ENCODE results near the gene HECTD1. TPM values are rescaled to one million over a fixed set of nuclear protein-coding genes. Genes with fewer than 3 reads are reported as not detected.

Gene HECTD1
- total RNA-seq, 1 donor from 2014 or later, result 325 TPM

DNA sequence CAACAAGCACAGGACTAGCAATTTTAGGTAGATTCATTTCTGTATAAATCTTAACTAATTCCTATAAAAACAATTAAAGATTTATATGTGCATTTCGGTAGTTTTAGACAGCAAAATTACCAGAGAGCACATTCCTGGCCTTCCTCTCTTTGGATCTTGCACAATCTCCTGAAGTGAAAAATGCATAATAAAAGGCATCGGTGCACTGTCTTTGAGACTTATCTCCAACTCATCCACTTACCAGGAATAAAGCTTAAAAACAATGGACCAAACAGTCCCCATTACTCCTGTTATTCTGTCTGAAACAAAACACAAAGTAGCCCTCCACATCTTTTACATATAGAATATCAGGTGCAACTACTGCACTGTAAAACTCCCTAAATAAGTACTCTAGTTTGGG is 69.3 kb downstream of the HECTD1 start:
- TF ChIP-seq POLR2A (IDR thresholded peaks at IDR 0.05) (no peak), POLR2AphosphoS5 (IDR thresholded peaks at IDR 0.05; ENCODE audit: insufficient read depth in 1 of 2, low read depth in 1 of 2) (no peak)
- TF ChIP-seq, protein P1, sequence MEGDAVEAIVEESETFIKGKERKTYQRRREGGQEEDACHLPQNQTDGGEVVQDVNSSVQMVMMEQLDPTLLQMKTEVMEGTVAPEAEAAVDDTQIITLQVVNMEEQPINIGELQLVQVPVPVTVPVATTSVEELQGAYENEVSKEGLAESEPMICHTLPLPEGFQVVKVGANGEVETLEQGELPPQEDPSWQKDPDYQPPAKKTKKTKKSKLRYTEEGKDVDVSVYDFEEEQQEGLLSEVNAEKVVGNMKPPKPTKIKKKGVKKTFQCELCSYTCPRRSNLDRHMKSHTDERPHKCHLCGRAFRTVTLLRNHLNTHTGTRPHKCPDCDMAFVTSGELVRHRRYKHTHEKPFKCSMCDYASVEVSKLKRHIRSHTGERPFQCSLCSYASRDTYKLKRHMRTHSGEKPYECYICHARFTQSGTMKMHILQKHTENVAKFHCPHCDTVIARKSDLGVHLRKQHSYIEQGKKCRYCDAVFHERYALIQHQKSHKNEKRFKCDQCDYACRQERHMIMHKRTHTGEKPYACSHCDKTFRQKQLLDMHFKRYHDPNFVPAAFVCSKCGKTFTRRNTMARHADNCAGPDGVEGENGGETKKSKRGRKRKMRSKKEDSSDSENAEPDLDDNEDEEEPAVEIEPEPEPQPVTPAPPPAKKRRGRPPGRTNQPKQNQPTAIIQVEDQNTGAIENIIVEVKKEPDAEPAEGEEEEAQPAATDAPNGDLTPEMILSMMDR (IDR thresholded peaks at IDR 0.05), result no peak
- no peak for DNase-seq (ENCODE audit: extremely low spot score in 2 of 2)
- Histone ChIP-seq H3K27ac (no peak overlapping the region), H3K36me3 (peaks cover 3 to 75% of the 10 kb centered on the region in 2 donors), H3K4me3 (no peak overlapping the region), H3K9me3 (no peaks in the 10 kb centered on the region), H3K27me3 (no peaks in the 10 kb centered on the region), H3K4me1 (no peaks in the 10 kb centered on the region)
- intact Hi-C loops (cut with DNase I), result no loop called here

DNA sequence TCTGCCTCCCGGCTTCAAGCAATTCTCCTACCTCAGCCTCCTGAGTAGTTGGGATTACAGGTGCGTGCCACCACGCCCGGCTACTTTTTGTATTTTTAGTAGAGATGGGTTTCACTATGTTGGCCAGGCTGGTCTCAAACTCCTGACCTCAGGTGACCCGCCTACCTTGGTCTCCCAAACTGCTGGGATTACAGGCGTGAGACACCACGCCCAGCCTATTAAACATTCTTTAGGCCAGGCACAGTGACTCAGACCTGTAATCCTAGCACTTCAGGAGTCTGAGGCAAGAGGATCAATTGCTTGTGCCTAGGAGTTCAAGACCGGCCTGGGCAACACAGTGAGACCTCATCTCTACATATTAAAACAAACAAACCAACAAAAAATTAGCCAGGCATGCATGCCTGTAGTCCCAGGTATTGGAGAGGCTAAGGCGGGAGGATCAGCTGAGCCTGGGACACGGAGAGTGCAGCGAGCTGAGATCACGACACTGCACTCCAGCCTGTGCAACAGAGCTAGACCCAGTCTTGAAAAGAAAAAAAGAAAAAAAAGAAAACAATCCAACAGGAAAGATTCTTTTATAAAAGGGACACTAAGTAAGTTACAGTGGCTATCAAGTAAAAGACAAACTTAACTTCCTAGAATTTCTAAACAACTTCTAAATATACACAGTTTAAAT is 70.2 kb downstream of the HECTD1 start:
- peaks cover 3 to 77% of the 10 kb centered on the region in 2 donors for H3K36me3 ChIP-seq

DNA sequence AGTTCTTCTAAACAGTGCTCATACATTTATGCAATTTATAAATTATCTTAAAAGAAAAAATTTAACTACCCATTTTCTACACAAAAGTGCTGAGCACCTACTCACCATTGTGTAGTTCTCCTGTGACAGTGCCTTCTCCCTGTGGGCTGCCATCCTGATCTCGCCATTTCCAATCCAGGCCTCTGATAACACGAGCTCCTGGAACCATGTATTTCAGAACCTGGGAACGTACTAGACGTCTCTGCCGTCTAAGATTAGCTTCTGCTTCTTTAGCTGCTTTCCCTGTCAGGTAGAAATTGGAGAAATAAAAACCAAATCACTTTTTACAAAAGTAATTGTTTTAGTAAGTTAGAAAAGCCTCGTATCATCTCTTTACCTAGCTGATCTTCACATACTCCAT is 74.5 kb downstream of the HECTD1 start:
- intact Hi-C loops (cut with DNase I), result no loop called here
- DNase-seq (ENCODE audit: extremely low spot score in 2 of 2), result no peak
- Histone ChIP-seq H3K27me3 (no peaks in the 10 kb centered on the region), H3K27ac (no peak overlapping the region), H3K36me3 (peaks cover 0 to 64% of the 10 kb centered on the region in 2 donors), H3K4me3 (no peak overlapping the region), H3K4me1 (no peaks in the 10 kb centered on the region), H3K9me3 (no peaks in the 10 kb centered on the region)
- no peak for TF ChIP-seq POLR2A (IDR thresholded peaks at IDR 0.05)
- TF ChIP-seq, protein P1 (IDR thresholded peaks at IDR 0.05), result no peak
- TF ChIP-seq POLR2AphosphoS5 (IDR thresholded peaks at IDR 0.05; ENCODE audit: insufficient read depth in 1 of 2, low read depth in 1 of 2), result no peak

More for the DNA sequence above, 70.2 kb downstream of the HECTD1 start:
- DNase-seq (ENCODE audit: extremely low spot score in 2 of 2), result no peak
- Histone ChIP-seq H3K4me3 (no peak overlapping the region), H3K27ac (no peak overlapping the region), H3K4me1 (no peaks in the 10 kb centered on the region), H3K9me3 (no peaks in the 10 kb centered on the region), H3K27me3 (no peaks in the 10 kb centered on the region)
- intact Hi-C loops (cut with DNase I), result no loop called here
- no peak for TF ChIP-seq POLR2AphosphoS5 (IDR thresholded peaks at IDR 0.05; ENCODE audit: insufficient read depth in 1 of 2, low read depth in 1 of 2)
- TF ChIP-seq, protein P1 (IDR thresholded peaks at IDR 0.05), result no peak
- no peak for TF ChIP-seq POLR2A (IDR thresholded peaks at IDR 0.05)

DNA sequence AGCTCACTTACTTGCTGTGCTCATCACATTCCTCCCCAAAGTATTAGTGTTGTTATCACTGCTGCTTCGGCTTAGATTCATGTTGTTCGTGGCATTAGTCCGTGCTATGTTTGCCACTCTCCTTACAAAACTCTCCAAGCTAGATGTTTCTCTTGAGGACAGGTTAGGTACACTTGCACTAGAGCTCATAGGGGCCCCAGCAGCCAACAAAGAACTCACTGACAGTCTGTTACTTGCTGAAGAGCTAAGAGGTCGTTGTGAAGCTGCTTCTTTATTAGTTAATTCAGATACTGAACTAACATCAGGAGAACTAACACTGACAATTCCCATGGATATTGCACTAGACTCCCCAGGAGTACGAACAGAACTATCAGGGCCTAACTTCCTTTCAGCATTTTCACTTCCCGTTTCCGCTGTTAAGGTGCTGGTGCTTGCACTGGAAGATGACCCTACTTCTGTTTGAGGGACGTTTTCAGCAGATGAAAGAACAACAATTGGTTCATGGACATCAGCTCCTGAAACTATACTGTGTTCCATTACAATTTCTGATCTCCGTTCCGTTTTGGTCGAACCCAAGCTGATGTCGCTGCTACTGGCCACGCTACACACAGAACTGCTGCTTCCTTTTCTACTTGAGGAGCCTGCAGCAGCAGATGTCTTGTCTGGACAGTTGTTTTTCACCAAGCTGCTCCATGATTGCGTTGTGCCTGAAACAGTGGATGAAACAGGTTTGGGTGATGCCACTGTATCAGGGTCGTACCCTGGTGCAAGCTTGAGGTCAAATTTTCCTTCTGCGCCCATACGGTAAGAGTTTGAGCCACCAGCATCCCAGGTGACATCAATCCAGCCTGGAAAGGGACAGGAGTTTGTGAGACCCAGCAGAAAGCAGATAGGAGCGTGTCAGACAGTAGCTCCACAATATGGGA is 78.7 kb downstream of the HECTD1 start:
- Histone ChIP-seq H3K9me3 (no peaks in the 10 kb centered on the region), H3K36me3 (peaks cover 0 to 50% of the 10 kb centered on the region in 2 donors), H3K4me3 (no peak overlapping the region), H3K4me1 (no peaks in the 10 kb centered on the region), H3K27ac (no peak overlapping the region), H3K27me3 (no peaks in the 10 kb centered on the region)
- TF ChIP-seq POLR2AphosphoS5 (IDR thresholded peaks at IDR 0.05; ENCODE audit: insufficient read depth in 1 of 2, low read depth in 1 of 2) (no peak), POLR2A (IDR thresholded peaks at IDR 0.05) (no peak)
- no peak for DNase-seq (ENCODE audit: extremely low spot score in 2 of 2)
- intact Hi-C loops (cut with DNase I), result no loop called here

DNA sequence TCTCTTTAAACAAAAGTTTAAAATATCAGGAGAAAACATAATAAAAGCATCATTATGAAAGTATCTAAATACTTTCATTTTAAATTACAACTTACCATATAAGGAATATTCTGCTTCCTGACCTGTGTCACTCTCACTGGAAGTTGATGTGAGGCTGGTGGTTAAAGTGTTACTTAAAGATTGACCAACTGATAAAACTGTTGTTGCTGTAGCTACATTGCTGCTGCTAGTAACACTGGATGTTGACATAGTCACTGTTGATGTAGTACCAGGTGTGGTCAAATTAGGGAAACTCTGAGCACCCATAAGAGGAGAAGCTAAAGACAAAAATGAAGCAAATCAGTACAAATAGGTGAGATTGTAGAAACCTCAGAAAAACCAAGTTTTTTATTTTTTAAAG is 79.9 kb downstream of the HECTD1 start:
- no peaks in the 10 kb centered on the region for H3K9me3 ChIP-seq
- peaks cover 0 to 50% of the 10 kb centered on the region in 2 donors for H3K36me3 ChIP-seq
- H3K4me3 ChIP-seq, result no peak overlapping the region
- no peaks in the 10 kb centered on the region for H3K27me3 ChIP-seq
- no peak for DNase-seq (ENCODE audit: extremely low spot score in 2 of 2)
- no peak overlapping the region for H3K27ac ChIP-seq
- intact Hi-C loops (cut with DNase I), result no loop called here
- no peak for TF ChIP-seq POLR2A (IDR thresholded peaks at IDR 0.05)
- TF ChIP-seq, protein P1 (IDR thresholded peaks at IDR 0.05), result no peak
- TF ChIP-seq POLR2AphosphoS5 (IDR thresholded peaks at IDR 0.05; ENCODE audit: insufficient read depth in 1 of 2, low read depth in 1 of 2), result no peak
- no peaks in the 10 kb centered on the region for H3K4me1 ChIP-seq
